Common myeloid progenitor, CD34-positive (primary cell): Measurements from ENCODE around the gene ZRANB3.
"Not testable (repeated sequence)": the region's sequence is repeated elsewhere in the genome, so short reads cannot be mapped to it uniquely, and the experiment has no call there.

ENCODE experiments used
- CTCF ChIA-PET: fragments of 350-600 bp; sonication (Branson Sonifier 250); formaldehyde crosslinking; loops from one replicate; lab custom pipeline; 2021; ENCODE audit warnings: antibody characterized with exemption; lab: Charles Lee
- POLR2A ChIA-PET: fragments of 350-600 bp; sonication (Branson Sonifier 250); formaldehyde crosslinking; loops from one replicate; lab custom pipeline; 2021; ENCODE audit warnings: antibody characterized with exemption; lab: Charles Lee
- DNase-seq, 3 donors: peaks; one replicate each; pipeline versions ENCODE4 v3.0.0 to v3.0.0-alpha.2; 2013
- H3K27ac ChIP-seq, 2 experiments: 1 replicate in 1 of 2; 2 replicates in 1 of 2; pipeline ENCODE4 v1.7.0; 2013; ENCODE audit warnings: inconsistent platforms in 2 of 2, low read length in 2 of 2, mild to moderate bottlenecking in 2 of 2, low read depth in 1 of 2, moderate library complexity in 1 of 2; ENCODE audit not compliant: severe bottlenecking in 2 of 2, insufficient read depth in 1 of 2, poor library complexity in 1 of 2
- H3K27me3 ChIP-seq, 5 experiments: replicated peaks in 2 of 5; 1 replicate in 3 of 5; 2 replicates in 2 of 5; pipeline versions ENCODE4 v1.6.1 to v1.7.0; 2013; ENCODE audit warnings: low read length in 4 of 5, mild to moderate bottlenecking in 2 of 5, moderate library complexity in 2 of 5, inconsistent platforms in 1 of 5; ENCODE audit not compliant: insufficient read depth in 5 of 5, control insufficient read depth in 4 of 5
- H3K36me3 ChIP-seq, 4 experiments: 1 replicate in 2 of 4; 2 replicates in 2 of 4; pipeline versions ENCODE4 v1.6.1 to v1.7.0; 2013; ENCODE audit warnings: low read length in 3 of 4, control low read depth in 1 of 4, mild to moderate bottlenecking in 1 of 4; ENCODE audit not compliant: control insufficient read depth in 4 of 4, insufficient read depth in 4 of 4
- H3K4me1 ChIP-seq, 4 experiments: 1 replicate in 3 of 4; 2 replicates in 1 of 4; pipeline versions ENCODE4 v1.6.1 to v1.7.1; 2013; ENCODE audit warnings: low read length in 3 of 4, mild to moderate bottlenecking in 3 of 4, control low read depth in 1 of 4, inconsistent platforms in 1 of 4, moderate library complexity in 1 of 4; ENCODE audit not compliant: control insufficient read depth in 4 of 4, insufficient read depth in 4 of 4; ENCODE audit errors: control extremely low read depth in 1 of 4
- H3K4me3 ChIP-seq, 7 experiments: 1 replicate in 4 of 7; 2 replicates in 3 of 7; pipeline versions ENCODE4 v1.5.1 to v1.7.0; 2013; ENCODE audit warnings: mild to moderate bottlenecking in 7 of 7, low read length in 6 of 7, moderate library complexity in 6 of 7, inconsistent platforms in 2 of 7, low read depth in 2 of 7, control low read depth in 1 of 7; ENCODE audit not compliant: insufficient read depth in 4 of 7, control insufficient read depth in 1 of 7; ENCODE audit errors: extremely low read depth in 1 of 7
- H3K9me3 ChIP-seq, 5 experiments: 1 replicate in 4 of 5; 2 replicates in 1 of 5; pipeline versions ENCODE4 v1.6.1 to v1.7.1; 2013; ENCODE audit warnings: low read length in 4 of 5, mild to moderate bottlenecking in 2 of 5, inconsistent platforms in 1 of 5, low read depth in 1 of 5, moderate library complexity in 1 of 5; ENCODE audit not compliant: control insufficient read depth in 4 of 5, insufficient read depth in 2 of 5; ENCODE audit errors: control extremely low read depth in 1 of 5
- WGBS: methylation state at CpG from one replicate; pipeline ENCODE4 v1.1.5; 2013; ENCODE audit not compliant: insufficient coverage; 5-methylcytosine and 5-hydroxymethylcytosine counted together

ZRANB3 gene

GRCh38 chr2:135299165-135299564, 231.9 kb downstream of the ZRANB3 start:
- Histone ChIP-seq H3K4me3 (no peak overlapping the region), H3K9me3 (peaks cover 0 to 16% (median 4%) of the 10 kb centered on the region in 5 experiments), H3K4me1 (peaks cover 0 to 8% (median 0%) of the 10 kb centered on the region in 4 experiments), H3K27ac (no peak overlapping the region), H3K36me3 (peaks cover 0 to 20% (median 0%) of the 10 kb centered on the region in 4 experiments), H3K27me3 (no peaks in the 10 kb centered on the region)
- ChIA-PET POLR2A (no interaction called here), CTCF (no interaction called here)
- DNase-seq: no peak
- 100% methylated on average over 2 of the region's 2 CpGs for WGBS

DNA sequence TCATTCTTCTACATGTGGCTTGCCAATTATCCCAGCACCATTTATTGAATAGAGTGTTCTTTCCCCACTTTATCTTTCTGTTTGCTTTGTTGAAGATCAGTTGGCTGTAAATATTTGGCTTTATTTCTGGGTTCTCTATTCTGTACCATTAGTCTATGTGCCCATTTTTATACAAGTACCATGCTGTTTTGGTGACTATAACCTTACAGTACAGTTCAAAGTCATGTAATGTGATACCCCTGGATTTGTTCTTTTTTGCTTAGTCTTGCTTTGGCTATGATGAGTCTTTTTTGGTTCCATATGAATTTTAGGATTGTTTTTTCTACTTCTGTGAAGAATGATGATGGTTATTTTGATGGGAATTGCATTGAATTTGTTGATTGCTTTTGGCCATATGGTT, 243.9 kb downstream of the ZRANB3 start:
- DNase-seq, H3K4me1 ChIP-seq, H3K27ac ChIP-seq, H3K4me3 ChIP-seq, POLR2A ChIA-PET, H3K27me3 ChIP-seq, H3K36me3 ChIP-seq, CTCF ChIA-PET: not testable (repeated sequence)
- H3K9me3 ChIP-seq: peaks cover 0 to 19% (median 2%) of the 10 kb centered on the region in 5 experiments

DNA sequence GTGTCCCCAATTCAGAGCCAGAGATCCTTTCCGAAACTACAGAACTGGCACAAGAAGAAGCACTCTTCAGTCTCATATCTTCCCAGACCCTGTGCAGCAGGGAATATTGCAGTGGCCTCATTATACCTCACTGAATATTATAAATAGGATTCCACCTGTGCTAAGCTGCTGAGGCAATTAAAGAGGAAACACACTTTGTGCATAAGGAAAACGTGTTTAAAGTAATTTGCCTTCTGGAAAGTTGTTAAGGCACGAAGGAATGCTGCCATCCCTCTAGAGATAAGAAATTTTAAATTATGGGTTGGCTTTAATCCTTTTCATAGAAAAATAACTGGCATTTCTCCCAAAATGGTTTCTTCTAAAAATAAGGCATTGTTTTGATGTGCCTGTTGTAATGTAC, 245.6 kb downstream of the ZRANB3 start:
- H3K27me3 ChIP-seq: no peaks in the 10 kb centered on the region
- H3K4me1 ChIP-seq: no peaks in the 10 kb centered on the region
- no peak overlapping the region for H3K27ac ChIP-seq
- ChIA-PET POLR2A (no interaction called here), CTCF (no interaction called here)
- WGBS: 100% methylated on average over 1 of the region's 3 CpGs
- H3K9me3 ChIP-seq: peaks cover 0 to 14% (median 2%) of the 10 kb centered on the region in 5 experiments
- H3K4me3 ChIP-seq: no peak overlapping the region
- DNase-seq: no peak
- H3K36me3 ChIP-seq: peaks cover 0 to 5% (median 0%) of the 10 kb centered on the region in 4 experiments

DNA sequence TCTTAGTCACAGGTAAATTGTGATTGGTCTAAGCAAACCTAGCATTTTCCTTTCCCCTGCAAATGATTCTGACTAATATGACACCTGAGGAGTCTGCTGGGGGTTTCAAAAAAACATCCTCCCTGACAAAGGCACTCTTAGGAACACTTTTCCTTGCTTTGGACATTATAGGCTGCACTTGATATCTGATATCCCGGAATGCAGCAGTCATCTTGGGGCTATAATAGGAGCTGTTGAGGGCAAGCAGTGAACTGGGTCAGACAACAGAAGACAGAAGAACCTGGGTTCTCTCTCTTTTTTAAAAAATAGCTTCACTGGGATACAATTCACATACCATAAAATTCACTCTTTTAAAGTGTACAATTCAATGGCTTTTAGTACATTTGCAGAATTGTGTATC, 249.6 kb downstream of the ZRANB3 start:
- H3K9me3 ChIP-seq: no peaks in the 10 kb centered on the region
- no peaks in the 10 kb centered on the region for H3K27me3 ChIP-seq
- H3K27ac ChIP-seq: no peak overlapping the region
- no peaks in the 10 kb centered on the region for H3K36me3 ChIP-seq
- WGBS: 100% methylated on average over 1 of the region's 1 CpG
- no peak overlapping the region for H3K4me3 ChIP-seq
- no peak for DNase-seq
- H3K4me1 ChIP-seq: no peaks in the 10 kb centered on the region
- POLR2A ChIA-PET: interaction anchor here (0.7 kb wide), 1 partner anchor 21 kb away, joined by 5 read pairs; no protein-coding TSS in a partner anchor
- CTCF ChIA-PET: interaction anchor here (1.0 to 1.3 kb wide), 2 partner anchors 9 to 12 kb away, joined by 3 to 5 read pairs; no protein-coding TSS in a partner anchor

DNA sequence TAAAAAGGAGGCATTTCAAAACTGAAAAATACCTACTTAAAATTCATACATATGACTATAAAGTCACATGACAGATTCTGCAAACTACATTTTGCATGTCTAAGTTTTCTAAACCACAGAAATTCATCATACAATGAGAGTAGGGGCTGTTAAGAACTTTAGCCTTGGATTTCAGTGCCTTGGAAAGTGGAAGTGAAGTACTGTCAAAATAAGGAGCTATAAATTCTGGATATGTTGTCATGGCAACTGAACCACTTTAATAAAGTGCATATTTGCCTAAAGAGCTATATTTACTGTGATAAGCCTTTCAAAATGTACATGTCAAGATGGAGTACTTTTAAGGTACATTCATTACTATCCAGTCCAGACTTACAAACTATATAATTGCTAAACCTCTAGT, 251.8 kb downstream of the ZRANB3 start:
- peak in 2 of 3 donors; percentile 26 to 40 for DNase-seq
- Histone ChIP-seq H3K36me3 (no peaks in the 10 kb centered on the region), H3K4me1 (no peaks in the 10 kb centered on the region), H3K4me3 (no peak overlapping the region), H3K27me3 (no peaks in the 10 kb centered on the region), H3K9me3 (peaks cover 0 to 3% (median 0%) of the 10 kb centered on the region in 5 experiments), H3K27ac (no peak overlapping the region)
- POLR2A ChIA-PET: no interaction called here
- CTCF ChIA-PET: no interaction called here

- WGBS: 80% methylated on average over 1 of the region's 2 CpGs
- POLR2A ChIA-PET: no interaction called here
- H3K9me3 ChIP-seq: peaks cover 0 to 3% (median 0%) of the 10 kb centered on the region in 5 experiments
- DNase-seq: no peak
- no peaks in the 10 kb centered on the region for H3K4me1 ChIP-seq
- H3K27ac ChIP-seq: no peak overlapping the region
- CTCF ChIA-PET: no interaction called here
- H3K4me3 ChIP-seq: no peak overlapping the region
- H3K27me3 ChIP-seq: no peaks in the 10 kb centered on the region
- no peaks in the 10 kb centered on the region for H3K36me3 ChIP-seq
These were observed 254.5 kb downstream of the ZRANB3 start for GRCh38 chr2:135276525-135276924.

DNA sequence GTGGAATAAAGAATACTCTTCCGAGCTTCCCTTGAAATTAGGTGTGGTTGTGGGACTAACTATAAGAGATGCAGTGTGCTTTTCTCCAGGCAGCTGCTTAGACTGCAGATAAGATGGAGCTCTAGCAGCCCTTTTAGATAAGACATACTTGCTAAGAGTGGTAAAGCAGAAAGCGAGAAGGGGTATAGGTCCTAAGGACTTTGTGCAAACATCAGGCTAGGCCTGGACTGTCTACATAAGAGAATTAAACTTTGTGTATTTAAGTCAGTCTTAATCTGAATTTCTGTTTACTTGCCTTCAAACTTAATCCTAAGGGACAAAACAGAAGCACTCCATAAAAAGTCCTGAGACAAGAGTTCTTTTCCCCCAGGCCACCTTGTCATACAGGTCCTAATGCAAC, 260.0 kb downstream of the ZRANB3 start:
- peak overlapping the region in 1 of 7 experiments; percentile 4 for H3K4me3 ChIP-seq
- H3K36me3 ChIP-seq: peaks cover 0 to 10% (median 1%) of the 10 kb centered on the region in 4 experiments
- ChIA-PET CTCF (no interaction called here), POLR2A (interaction anchor here (0.5 kb wide), 1 partner anchor 1432 kb away, joined by 4 read pairs; no protein-coding TSS in a partner anchor)
- no peak overlapping the region for H3K27ac ChIP-seq
- 86% methylated on average over 1 of the region's 2 CpGs for WGBS
- no peaks in the 10 kb centered on the region for H3K9me3 ChIP-seq
- H3K27me3 ChIP-seq: no peaks in the 10 kb centered on the region
- H3K4me1 ChIP-seq: no peaks in the 10 kb centered on the region
- no peak for DNase-seq
